GM18909 (cell line): ENCODE results near the gene PARP16.

Experiments used
- ATAC-seq: cut with Tn5 transposase; IDR thresholded peaks from one replicate; pipeline ENCODE4 v1.9.1; 2021; ENCODE audit warnings: mild to moderate bottlenecking; ENCODE audit not compliant: unreplicated experiment, poor library complexity

PARP16 gene

DNA sequence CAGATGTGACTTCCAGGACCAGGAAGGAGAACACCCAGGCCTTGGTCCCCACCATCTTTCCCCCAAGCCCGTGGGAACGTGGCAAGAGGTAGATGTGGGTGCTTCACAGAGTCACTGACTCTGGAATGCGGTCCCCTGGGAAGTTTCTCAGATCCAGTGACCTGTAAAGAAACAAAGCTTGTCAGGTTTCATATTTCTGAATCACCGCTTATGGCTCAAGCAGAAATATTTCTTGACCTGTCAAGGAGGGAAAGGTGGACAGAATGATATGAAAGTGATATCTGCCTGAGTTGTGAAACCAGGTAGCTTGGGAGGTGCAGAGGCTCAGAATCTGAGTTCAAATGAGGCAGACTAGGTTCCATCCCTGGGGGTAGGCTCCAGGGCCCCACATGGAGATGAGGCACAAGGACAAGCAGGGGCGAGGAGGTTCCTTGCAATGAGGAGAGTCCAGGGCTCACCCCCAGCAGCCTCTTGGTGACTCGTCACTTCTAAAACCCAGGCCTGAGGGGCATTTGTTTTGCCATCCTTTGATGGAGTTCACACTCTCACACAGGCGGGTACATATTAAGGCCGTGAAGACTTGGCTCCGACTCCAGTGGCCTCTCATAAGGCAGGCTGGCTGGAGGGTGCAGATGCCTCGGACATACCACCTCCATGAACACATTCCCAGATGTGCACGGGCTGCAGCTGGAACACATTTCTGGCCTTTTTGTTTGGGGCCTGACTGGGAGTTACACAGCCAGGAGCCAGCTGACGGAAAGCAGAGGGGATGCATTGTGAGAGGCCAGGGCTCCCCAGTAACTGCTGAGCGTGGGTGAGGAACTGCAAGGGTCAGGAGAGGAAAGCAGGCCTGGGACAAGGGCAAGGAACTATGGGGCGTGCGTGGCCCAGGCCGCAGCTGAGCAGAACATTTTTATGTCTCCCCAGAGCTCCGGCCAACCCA, 76.7 kb downstream of the PARP16 start:
- ATAC-seq: no peak

DNA sequence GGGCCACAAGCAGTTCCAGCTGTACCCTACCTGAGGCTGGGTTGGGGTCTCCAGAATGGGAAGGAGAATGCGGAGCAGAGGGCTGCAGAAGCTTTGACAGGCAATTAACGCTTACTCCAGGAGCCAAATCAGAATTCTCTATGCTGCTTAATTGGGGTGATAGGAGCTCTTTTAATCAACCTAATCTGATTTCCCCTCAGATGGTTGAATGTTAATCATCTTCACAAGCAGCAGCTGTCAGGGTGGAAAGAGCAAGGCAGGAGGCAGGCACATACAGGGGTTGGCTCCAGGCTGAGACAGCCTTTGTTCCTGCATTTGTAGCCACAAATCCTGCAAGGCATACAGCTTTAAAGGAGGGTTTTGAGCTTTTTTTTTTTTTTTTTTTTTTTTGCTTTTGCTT, 78.0 kb downstream of the PARP16 start:
- no peak for ATAC-seq
